Smooth muscle cell of the brain vasculature (primary cell): Measurements from ENCODE around the gene ADAM22.

ENCODE experiments used
- DNase-seq: peaks from one replicate; pipeline ENCODE4 v3.0.0-alpha.2; 2012; ENCODE audit warnings: low read depth, low spot score

ADAM22 gene

DNA sequence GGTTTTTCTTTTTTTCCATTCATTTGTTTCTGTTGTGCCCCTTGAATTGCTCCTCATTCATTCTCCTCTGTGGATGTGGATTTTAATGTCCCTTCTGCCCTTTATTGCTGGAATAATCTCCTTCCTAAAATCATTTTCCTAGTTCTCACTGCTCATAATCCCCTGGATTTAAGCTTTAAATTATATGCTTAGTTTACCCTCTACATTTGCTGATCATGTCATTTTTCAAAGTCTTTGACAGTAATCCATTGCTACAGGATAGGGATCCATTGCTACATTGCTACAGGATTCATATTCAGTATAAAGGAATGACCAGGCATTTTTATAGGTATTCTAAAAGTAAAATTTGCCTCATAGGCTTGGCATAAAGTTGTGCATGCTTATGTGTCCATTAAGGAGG lies 14.3 kb downstream of the ADAM22 start:
- DNase-seq = no peak

DNA sequence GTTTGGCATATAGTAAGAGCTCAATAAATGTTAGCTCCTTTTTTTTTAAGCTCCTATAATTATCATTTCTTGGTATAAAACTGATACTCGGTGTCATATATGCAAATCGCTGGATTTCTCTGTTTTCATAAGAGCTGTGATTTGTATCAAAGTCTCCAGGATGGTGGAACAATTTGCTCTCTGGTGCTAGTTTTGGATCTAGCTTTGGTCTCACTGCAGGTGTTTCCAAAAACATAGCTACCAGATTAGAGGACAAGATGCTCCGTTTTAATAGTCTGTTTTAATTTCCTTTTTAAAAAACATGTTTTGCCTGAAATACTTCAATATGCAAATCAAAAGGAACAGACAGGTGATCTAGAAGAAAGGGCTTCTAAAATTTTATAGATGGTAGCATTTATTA lies 25.3 kb downstream of the ADAM22 start:
- no peak for DNase-seq

DNA sequence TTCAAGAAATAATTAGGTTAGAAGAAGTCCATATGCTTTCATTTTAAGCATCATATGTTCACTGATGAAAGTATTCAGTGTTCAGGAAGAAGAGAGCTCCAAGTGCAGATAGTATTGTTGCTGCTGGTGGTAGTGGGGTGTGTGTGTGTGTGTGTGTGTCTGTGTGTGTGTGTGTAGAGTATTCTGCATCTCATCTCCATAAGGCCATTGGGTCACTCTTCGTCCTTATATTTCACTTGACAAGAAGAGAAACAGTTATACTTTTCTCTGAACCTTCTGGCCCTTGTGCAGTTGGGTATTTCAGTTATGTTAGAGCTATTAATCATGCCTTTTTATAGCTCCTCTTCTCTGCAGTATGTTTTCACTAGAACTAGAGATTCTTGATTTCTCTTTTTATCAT lies 26.2 kb downstream of the ADAM22 start:
- no peak for DNase-seq

GRCh38 chr7:87961754-87962153 lies 27.7 kb downstream of the ADAM22 start:
- no peak for DNase-seq

- no peak for DNase-seq
Observed at GRCh38 chr7:87966271-87966670, 32.2 kb downstream of the ADAM22 start.

- no peak for DNase-seq
Observed at GRCh38 chr7:87968021-87968420, 34.0 kb downstream of the ADAM22 start.

DNA sequence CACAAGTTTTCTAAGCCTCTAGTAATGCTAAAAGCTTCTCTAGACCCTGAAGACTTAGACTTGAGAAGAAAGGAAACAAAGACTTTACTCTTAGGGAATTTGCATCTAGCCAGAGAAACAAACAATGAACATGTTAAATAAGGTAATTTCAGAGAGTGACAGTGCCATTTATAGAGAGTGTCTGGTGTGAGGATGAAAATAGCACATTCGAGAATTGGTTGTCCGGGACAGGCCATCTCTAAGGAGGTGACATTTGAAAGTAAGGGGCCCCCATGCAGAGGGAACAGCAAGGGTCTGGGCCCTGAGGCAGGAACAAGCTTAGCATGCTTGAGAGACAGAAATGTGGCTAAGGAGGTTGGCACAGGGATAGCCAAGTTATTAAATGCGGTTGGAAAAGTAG lies 48.1 kb downstream of the ADAM22 start:
- DNase-seq = no peak

DNA sequence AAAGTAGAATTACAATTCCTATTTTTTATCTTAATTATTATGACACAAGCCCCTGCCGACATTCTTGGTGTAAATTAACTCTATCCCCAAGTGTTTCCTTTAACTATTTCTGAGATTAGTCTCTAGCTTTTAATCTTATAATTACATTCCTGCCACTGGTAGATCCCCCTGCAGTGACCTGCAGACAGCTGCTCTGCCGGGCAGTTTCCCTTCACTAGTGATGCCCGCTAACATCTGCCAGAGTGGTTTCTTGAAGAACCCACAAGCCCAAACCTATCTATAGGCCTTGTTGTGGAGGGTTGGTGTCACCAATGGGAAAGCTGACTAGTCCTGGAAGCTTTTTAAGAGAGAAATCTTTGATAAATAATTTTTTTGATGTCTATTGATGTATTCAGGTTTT lies 50.0 kb downstream of the ADAM22 start:
- no peak for DNase-seq

- no peak for DNase-seq
Observed at GRCh38 chr7:87993269-87993668, 59.2 kb downstream of the ADAM22 start.

GRCh38 chr7:87999261-87999660 lies 65.2 kb downstream of the ADAM22 start:
- no peak for DNase-seq

DNA sequence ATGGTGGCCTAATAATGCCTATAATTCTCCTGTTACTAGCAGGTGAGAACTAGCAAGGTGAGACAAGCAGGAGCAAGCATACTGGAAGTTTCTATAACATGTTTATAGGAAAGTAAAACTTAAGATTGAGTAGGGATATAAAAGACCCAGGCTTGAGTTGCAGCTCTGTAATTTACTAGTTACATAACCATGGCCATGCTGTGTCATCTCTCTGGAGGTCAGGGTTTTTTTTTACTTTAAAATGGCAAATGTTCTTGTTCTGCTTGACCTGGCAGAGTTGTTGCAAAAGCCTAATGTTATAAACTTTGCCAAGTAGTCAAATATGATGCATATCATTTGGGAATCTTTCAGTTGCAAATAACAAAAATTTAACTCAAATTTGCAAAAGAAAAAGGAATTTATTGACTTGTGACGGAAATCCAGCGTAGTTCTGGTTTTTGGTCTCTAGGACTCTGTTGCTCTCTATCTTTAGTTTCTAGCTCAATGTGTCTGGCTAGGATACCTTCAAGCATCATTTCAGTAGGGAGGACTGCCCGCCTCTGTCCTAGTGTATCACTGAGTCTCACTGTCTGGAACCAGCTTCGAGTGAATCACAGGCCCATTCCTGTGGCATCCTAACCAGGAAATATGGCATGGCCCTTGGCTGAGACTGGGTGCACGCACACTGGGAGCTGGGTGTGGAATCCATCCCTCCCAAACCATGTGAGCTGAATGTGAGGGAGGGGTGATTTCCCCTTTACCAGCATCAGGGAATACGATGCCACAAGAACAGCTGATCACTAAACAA lies 67.9 kb downstream of the ADAM22 start:
- no peak for DNase-seq

- DNase-seq = no peak
Observed at GRCh38 chr7:88002617-88003016, 68.6 kb downstream of the ADAM22 start.

DNA sequence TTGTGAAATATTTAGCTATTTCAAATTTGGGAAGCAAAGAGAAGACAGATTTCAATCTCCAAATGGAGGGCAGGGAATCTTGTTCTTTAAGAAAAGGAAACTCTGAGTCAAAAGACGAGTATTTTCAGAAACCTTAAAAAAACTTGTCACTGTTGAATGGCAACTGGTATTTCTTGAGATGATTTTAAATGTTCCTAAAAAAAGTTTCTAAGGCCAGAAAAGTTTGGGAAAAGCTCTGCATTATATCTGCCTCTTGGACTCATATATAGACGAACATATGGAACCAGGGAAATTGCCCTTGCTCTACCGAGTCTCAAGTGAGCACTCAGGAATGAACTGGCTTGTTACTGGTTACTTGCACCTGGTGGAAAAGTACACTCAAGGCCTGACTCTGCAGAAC lies 69.5 kb downstream of the ADAM22 start:
- no peak for DNase-seq

DNA sequence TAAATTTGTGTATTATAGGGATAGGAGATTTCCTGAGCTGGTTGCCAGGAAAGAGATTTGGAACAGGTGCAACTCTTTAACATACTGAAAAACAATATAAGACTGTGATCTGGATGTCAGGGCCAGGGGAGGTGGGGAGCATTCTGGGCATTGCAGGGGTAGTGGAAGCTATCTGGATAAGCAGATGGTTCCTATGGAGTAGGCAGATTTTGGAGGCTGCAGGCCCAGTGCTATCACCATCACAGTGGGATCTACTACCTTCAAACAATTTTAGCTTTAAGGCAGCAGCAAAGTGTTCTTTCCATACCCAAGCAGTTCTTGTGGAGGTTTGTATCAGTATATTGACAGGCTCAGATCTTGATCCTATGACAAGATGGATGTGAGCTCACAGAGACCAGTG lies 71.1 kb downstream of the ADAM22 start:
- no peak for DNase-seq

DNA sequence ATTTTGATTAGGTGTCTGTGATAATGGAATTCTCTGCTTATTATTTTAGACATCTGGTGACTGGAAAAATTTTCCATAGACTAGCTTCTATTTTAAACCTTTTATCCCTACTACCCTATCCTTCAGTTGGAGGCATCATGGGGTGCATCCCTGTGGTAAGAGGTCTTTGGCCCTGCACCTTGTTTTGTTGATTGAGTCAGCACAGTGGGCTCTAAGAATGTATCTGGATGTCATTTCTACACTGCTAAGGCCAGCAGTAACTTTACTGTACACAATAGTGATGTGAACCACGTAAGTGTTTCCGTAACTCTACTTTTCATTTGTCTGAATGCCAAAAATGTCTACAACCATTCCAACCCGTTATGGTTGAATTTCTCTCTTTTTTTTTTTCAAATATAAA lies 75.6 kb downstream of the ADAM22 start:
- peak; percentile 68 for DNase-seq

DNA sequence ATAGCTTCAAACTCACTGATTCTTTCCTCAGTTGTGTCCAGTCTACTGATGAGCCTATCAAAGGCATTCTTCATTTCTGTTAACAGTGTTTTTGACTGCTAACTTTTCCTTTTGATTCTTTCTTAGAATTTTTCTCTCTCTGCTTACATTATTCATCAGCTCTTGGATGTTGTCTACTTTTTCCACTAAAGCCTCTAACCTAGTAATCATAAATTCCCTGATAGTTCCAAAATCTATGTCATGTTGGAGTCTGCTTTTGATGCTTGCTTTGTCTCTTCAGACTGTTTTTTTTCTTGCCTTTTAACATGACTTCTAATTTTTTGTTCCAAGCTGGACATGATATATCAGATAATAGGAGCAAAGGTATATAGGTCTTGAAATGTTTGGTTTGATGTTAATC lies 78.0 kb downstream of the ADAM22 start:
- no peak for DNase-seq

DNA sequence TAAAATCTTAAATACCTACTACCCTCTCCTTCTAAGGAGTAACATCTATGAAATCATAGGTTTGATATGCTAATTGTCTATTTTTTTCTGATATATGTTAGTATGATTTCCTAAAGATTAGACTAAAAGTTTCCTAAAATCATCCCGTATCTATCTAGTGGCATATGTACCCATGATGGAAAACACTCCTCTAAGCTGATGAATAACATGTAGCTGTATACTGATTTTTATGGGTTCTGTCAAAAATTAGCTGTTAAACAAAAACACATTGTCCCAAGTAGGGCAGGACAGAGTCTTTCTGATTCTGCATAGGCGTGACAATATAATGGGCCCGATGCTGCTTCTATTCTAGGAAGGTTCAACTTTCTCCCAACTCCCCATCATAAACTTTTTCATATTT lies 79.9 kb downstream of the ADAM22 start:
- no peak for DNase-seq

GRCh38 chr7:88014581-88014980 lies 80.5 kb downstream of the ADAM22 start:
- no peak for DNase-seq

- no peak for DNase-seq
Observed at GRCh38 chr7:88015309-88015708, 81.3 kb downstream of the ADAM22 start.

- DNase-seq = no peak
Observed at GRCh38 chr7:88018501-88018900, 84.5 kb downstream of the ADAM22 start.

GRCh38 chr7:88020953-88021665 lies 87.1 kb downstream of the ADAM22 start:
- peak; percentile 15 for DNase-seq

GRCh38 chr7:88027724-88028123 lies 93.7 kb downstream of the ADAM22 start:
- DNase-seq = no peak

DNA sequence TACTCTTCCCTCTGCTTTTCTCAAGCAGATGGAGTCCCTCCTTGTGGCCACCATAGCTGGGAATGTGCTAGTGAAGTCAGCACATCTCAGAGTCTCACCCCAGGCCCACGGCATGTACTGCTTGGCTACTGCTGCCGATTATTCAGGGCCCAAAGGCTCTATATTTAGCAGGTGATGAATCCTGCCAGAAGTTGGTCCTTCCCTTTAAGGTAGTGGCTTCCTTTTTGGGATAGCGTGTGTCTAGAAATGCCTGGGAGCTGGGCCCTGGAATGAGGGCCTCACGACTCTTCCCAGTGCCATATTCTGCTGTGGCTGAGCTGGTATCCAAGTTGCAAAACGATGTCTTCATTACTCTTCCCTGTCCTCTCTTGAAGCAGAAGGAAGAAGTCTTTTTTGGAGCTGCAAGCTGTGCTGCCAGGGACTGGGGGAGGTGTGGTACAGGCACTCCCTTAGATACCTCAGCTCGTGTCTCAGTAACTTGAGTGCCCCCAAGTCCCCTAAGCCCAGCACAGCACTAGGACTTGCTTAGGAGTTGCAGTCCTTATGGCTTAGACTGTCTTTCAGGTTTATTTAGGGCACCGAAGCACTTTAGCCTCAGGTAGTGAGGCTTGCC lies 100.1 kb downstream of the ADAM22 start:
- no peak for DNase-seq
